ENCODE data around the gene TXNL4B. TPM values are rescaled to one million over a fixed set of nuclear protein-coding genes. Genes with fewer than 3 reads are reported as not detected.

TXNL4B gene
- total and polyA plus RNA-seq, 2 donors from 2014 or later = 11.9 to 16.1 TPM

DNA sequence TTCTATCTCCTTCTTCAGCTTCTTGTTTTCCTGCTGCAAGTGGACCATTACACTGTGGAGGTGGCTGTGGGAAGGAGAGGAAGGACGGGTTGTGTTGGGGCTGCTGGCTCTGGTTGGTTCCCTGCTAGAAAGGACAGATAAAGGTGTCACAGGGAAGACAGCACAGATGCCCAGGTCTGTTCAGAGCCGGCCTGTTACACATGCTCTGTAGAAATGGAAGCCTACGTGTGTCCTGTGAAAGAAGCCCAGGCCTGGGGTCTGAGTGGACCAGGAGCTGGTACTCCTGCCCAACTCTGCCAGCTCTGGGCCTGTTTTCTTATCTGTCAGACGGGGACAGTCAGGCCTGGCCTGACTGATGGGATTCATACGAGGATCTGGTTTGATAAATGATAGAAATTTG lies 26.6 kb upstream of the TXNL4B start:
- H3K4me3 ChIP-seq (ENCODE audit: low read length in 3 of 3) = no peak overlapping the region
- intact Hi-C loops (cut with DNase I) = no loop called here
- H3K36me3 ChIP-seq (ENCODE audit: control insufficient read depth in 2 of 3, insufficient read depth in 3 of 3, low read length in 3 of 3) = no peaks in the 10 kb centered on the region
- TF ChIP-seq, protein P1, sequence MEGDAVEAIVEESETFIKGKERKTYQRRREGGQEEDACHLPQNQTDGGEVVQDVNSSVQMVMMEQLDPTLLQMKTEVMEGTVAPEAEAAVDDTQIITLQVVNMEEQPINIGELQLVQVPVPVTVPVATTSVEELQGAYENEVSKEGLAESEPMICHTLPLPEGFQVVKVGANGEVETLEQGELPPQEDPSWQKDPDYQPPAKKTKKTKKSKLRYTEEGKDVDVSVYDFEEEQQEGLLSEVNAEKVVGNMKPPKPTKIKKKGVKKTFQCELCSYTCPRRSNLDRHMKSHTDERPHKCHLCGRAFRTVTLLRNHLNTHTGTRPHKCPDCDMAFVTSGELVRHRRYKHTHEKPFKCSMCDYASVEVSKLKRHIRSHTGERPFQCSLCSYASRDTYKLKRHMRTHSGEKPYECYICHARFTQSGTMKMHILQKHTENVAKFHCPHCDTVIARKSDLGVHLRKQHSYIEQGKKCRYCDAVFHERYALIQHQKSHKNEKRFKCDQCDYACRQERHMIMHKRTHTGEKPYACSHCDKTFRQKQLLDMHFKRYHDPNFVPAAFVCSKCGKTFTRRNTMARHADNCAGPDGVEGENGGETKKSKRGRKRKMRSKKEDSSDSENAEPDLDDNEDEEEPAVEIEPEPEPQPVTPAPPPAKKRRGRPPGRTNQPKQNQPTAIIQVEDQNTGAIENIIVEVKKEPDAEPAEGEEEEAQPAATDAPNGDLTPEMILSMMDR (IDR thresholded peaks at IDR 0.05; ENCODE audit: borderline replicate concordance, extremely low read depth, insufficient read depth) = no peak
- H3K27me3 ChIP-seq (ENCODE audit: control insufficient read depth, insufficient read depth, low read length) = no peaks in the 10 kb centered on the region
- H3K4me1 ChIP-seq (ENCODE audit: control insufficient read depth in 2 of 3, insufficient read depth in 2 of 3, low read depth in 1 of 3, low read length in 3 of 3) = peaks cover 0 to 6% (median 2%) of the 10 kb centered on the region in 3 donors
- FAIRE-seq = no peak
- no peaks in the 10 kb centered on the region for H3K9me3 ChIP-seq (ENCODE audit: control insufficient read depth in 2 of 3, insufficient read depth in 1 of 3, low read length in 3 of 3)
- no peak overlapping the region for H3K27ac ChIP-seq (ENCODE audit: low read depth in 2 of 2, low read length in 2 of 2)
- DNase-seq = no peak
- H3K9ac ChIP-seq (ENCODE audit: low read length in 3 of 3) = no peak overlapping the region

DNA sequence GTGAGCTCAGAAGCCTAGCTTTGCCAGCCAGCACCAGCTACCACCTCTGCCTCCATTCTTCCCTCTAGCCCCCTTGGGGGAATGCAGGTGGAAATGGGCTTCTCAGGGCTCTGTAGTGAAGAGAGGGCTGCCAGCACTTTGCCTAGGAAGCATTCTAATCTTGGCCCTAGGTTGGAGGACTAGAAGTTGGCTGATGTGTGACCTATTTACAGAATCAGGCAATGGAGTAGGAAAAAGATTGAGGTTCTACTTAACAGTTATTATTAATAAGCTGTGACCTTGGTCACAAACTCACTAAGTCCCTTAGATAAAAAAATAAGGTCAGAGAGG lies 20.2 kb upstream of the TXNL4B start:
- no peak overlapping the region for H3K4me3 ChIP-seq (ENCODE audit: low read length in 3 of 3)
- H3K9ac ChIP-seq (ENCODE audit: low read length in 3 of 3) = no peak overlapping the region
- intact Hi-C loops (cut with DNase I) = no loop called here
- DNase-seq (no peak), FAIRE-seq (no peak)
- H3K27ac ChIP-seq (ENCODE audit: low read depth in 2 of 2, low read length in 2 of 2) = no peak overlapping the region
- no peaks in the 10 kb centered on the region for H3K27me3 ChIP-seq (ENCODE audit: control insufficient read depth, insufficient read depth, low read length)
- H3K4me1 ChIP-seq (ENCODE audit: control insufficient read depth in 2 of 3, insufficient read depth in 2 of 3, low read depth in 1 of 3, low read length in 3 of 3) = no peaks in the 10 kb centered on the region
- H3K9me3 ChIP-seq (ENCODE audit: control insufficient read depth in 2 of 3, insufficient read depth in 1 of 3, low read length in 3 of 3) = no peaks in the 10 kb centered on the region
- peaks cover 0 to 31% (median 27%) of the 10 kb centered on the region in 3 donors for H3K36me3 ChIP-seq (ENCODE audit: control insufficient read depth in 2 of 3, insufficient read depth in 3 of 3, low read length in 3 of 3)
- TF ChIP-seq, protein P1 (IDR thresholded peaks at IDR 0.05; ENCODE audit: borderline replicate concordance, extremely low read depth, insufficient read depth) = no peak

DNA sequence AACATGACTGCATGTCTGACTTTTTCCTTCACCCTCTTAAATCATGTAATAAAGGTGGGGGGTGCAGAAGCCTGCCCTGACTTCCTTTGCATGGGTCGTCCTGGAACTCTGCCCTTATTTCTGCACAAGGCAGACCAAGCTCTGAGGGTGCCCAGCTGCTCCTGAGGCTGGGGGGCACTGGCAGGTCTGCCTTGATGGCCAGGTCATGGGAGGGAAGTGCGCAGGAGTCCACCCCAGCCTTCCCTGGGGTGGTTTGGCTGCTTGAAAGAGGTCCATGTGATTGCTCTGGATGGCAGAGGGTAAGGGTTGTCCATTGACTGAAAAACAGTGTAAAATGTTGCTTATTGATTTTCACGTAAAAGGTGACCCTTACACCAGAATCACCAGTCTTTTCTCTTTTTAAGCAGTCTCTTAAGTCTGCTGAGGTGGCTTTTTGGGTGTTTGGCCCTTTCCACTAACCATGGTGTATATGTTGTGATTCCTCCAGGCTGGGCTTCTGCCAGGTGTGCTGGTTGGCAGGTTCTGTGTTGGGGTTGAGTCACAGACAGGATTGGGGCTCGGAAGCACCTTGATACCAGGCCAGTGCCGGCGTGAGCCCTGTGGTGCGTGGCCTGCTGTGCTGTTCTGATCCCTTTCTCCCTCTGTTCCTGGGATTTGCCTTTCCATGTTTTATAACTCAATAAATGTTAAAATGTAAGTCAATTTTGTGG lies 19.6 kb upstream of the TXNL4B start:
- TF ChIP-seq, protein P1 (IDR thresholded peaks at IDR 0.05; ENCODE audit: borderline replicate concordance, extremely low read depth, insufficient read depth) = no peak
- no peak overlapping the region for H3K27ac ChIP-seq (ENCODE audit: low read depth in 2 of 2, low read length in 2 of 2)
- peaks cover 0 to 37% (median 32%) of the 10 kb centered on the region in 3 donors for H3K36me3 ChIP-seq (ENCODE audit: control insufficient read depth in 2 of 3, insufficient read depth in 3 of 3, low read length in 3 of 3)
- H3K4me1 ChIP-seq (ENCODE audit: control insufficient read depth in 2 of 3, insufficient read depth in 2 of 3, low read depth in 1 of 3, low read length in 3 of 3) = no peaks in the 10 kb centered on the region
- H3K4me3 ChIP-seq (ENCODE audit: low read length in 3 of 3) = no peak overlapping the region
- H3K9ac ChIP-seq (ENCODE audit: low read length in 3 of 3) = no peak overlapping the region
- H3K27me3 ChIP-seq (ENCODE audit: control insufficient read depth, insufficient read depth, low read length) = no peaks in the 10 kb centered on the region
- H3K9me3 ChIP-seq (ENCODE audit: control insufficient read depth in 2 of 3, insufficient read depth in 1 of 3, low read length in 3 of 3) = no peaks in the 10 kb centered on the region
- FAIRE-seq (no peak), DNase-seq (no peak)
- intact Hi-C loops (cut with DNase I) = no loop called here

DNA sequence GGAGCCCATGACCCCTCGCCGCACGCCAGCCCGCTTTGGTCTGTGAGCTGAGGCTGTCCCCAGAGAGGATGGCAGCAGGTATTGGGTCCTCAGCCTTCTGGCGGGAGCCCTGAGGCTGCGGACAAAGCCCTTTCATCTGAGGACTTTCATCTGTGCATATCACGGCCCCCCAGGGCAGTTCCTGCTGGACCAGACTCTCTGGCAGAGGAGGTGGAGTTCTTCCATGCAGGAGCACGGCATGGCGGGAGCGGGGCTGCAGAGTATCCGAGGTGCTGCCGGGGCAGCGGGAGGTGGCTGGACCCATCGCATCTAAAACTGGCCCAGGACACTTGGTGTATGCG lies 19.0 kb upstream of the TXNL4B start:
- no peak for FAIRE-seq
- Histone ChIP-seq H3K4me3 (ENCODE audit: low read length in 3 of 3) (no peak overlapping the region), H3K27me3 (ENCODE audit: control insufficient read depth, insufficient read depth, low read length) (no peaks in the 10 kb centered on the region), H3K36me3 (ENCODE audit: control insufficient read depth in 2 of 3, insufficient read depth in 3 of 3, low read length in 3 of 3) (peaks cover 0 to 43% (median 35%) of the 10 kb centered on the region in 3 donors), H3K9me3 (ENCODE audit: control insufficient read depth in 2 of 3, insufficient read depth in 1 of 3, low read length in 3 of 3) (no peaks in the 10 kb centered on the region), H3K27ac (ENCODE audit: low read depth in 2 of 2, low read length in 2 of 2) (no peak overlapping the region), H3K9ac (ENCODE audit: low read length in 3 of 3) (no peak overlapping the region), H3K4me1 (ENCODE audit: control insufficient read depth in 2 of 3, insufficient read depth in 2 of 3, low read depth in 1 of 3, low read length in 3 of 3) (no peaks in the 10 kb centered on the region)
- DNase-seq = no peak
- TF ChIP-seq, protein P1 (IDR thresholded peaks at IDR 0.05; ENCODE audit: borderline replicate concordance, extremely low read depth, insufficient read depth) = no peak
- intact Hi-C loops (cut with DNase I) = no loop called here
